ENCODE data around the gene RTL5. TPM values are rescaled to one million over a fixed set of nuclear protein-coding genes. Genes with fewer than 3 reads are reported as not detected.
"Not testable (repeated sequence)": the region's sequence is repeated elsewhere in the genome, so short reads cannot be mapped to it uniquely, and the experiment has no call there.

RTL5 gene
- total RNA-seq (2022) (not detected in 2 replicates), Bru-seq, nascent RNA (not detected), BruChase-seq, experiment 1, labeled RNA remaining after a 6-hour chase (not detected), BruChase-seq, experiment 2, labeled RNA remaining after a 2-hour chase (percentile 11 among the genes with signal in this experiment)
- long read RNA-seq, result 0 reads

DNA sequence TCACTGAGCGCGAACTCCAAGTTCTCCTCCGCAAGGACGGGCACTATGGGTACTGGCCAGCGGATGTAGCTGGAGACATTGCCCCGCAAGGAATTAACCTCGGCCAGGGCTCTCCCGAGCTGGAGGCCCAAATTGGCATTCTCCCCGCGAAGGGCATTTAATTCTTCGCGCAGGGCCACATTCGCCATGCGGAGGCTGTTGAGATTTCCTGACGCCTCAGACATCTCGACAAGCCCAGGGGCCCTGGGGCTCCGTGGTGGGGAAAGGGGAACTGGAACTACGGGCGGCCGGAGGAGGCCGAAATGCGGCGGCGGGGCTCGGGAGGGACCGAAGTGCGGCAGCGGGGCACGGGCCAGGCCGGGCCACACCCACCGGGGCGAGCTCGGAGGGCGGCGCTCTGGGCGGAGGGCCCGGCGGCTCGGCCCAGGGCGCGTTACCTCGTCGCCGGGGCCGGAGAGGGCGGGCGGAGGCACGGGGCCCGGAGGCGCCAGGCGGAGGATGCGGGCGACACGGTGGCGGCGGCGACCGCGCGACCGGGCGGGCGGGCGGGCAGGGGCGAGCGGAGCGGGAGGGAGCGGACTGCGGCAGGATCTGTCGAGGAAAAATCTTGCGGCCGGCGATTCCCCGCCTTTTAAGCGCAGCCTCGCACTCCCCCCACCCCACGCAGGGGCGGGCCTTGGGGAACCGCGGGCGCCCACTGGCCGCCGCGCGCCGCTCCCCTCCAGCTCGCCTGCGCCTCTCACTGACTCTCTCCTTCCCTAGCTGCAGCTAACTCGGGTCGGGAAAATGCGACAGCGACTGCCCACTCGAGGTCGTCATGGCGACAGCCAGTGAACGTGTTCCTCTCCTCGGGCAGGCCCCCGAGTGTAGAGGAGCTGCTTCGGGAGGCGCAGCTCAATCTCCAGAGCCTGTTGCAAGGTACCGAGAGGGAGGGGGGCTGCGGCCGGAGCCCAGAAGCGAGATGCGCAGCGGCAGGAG is at the start of gene RTL5:
RTL5 (minus strand) TSS at position 599 of the 978 bp plus-strand sequence.
- ChIA-PET CTCF (interaction anchor here (0.7 to 1.2 kb wide), 2 partner anchors 133 to 1268 kb away, joined by 3 to 5 read pairs; no protein-coding TSS in a partner anchor), POLR2A (interaction anchor here (0.6 kb wide), 1 partner anchor 101 kb away, joined by 3 read pairs; no protein-coding TSS in a partner anchor)
- no peaks in the 10 kb centered on the region for H3K36me3 Mint-ChIP-seq (ENCODE audit: insufficient read depth, unreplicated experiment)
- intact Hi-C loops (cut with micrococcal nuclease), result no loop called here
- peak within 1 kb of the TSS; percentile 59 for H3K4me3 Mint-ChIP-seq (ENCODE audit: unreplicated experiment)
- peaks cover 3% of the 10 kb centered on the region for H3K4me1 Mint-ChIP-seq (ENCODE audit: insufficient read depth, unreplicated experiment)
- H3K27me3 Mint-ChIP-seq (ENCODE audit: insufficient read depth, unreplicated experiment), result peaks cover 84% of the 10 kb centered on the region
- BruUV-seq (replicated peaks), result no TSS peak
- TF ChIP-seq, protein P1, sequence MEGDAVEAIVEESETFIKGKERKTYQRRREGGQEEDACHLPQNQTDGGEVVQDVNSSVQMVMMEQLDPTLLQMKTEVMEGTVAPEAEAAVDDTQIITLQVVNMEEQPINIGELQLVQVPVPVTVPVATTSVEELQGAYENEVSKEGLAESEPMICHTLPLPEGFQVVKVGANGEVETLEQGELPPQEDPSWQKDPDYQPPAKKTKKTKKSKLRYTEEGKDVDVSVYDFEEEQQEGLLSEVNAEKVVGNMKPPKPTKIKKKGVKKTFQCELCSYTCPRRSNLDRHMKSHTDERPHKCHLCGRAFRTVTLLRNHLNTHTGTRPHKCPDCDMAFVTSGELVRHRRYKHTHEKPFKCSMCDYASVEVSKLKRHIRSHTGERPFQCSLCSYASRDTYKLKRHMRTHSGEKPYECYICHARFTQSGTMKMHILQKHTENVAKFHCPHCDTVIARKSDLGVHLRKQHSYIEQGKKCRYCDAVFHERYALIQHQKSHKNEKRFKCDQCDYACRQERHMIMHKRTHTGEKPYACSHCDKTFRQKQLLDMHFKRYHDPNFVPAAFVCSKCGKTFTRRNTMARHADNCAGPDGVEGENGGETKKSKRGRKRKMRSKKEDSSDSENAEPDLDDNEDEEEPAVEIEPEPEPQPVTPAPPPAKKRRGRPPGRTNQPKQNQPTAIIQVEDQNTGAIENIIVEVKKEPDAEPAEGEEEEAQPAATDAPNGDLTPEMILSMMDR (IDR thresholded peaks at IDR 0.05; ENCODE audit: unreplicated experiment), result no peak
- H3K27ac Mint-ChIP-seq (ENCODE audit: low read depth, unreplicated experiment), result no peak within 1 kb of the TSS
- no peak for DNase-seq (ENCODE audit: unreplicated experiment)
- no peaks in the 10 kb centered on the region for H3K9me3 Mint-ChIP-seq (ENCODE audit: unreplicated experiment)

DNA sequence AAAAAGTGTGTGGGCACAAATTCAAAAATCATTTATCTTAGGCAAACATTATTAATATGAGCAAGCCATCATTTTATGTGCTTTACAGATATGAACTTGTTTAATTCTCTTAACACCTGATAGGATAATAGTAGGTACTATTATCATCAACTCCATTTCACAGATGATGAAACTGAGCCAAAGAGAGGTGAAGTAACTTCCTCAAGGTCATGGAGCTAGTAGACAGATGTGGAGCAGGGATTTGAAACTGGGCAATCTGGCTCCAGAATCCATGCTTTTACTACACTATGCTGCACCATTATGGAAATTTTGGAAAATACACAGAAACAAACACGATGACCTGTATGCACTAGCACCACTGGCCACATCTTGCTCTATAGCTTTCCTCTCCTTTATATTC is 48.8 kb upstream of the RTL5 start:
- no peak overlapping the region for H3K27ac Mint-ChIP-seq (ENCODE audit: low read depth, unreplicated experiment)
- no peaks in the 10 kb centered on the region for H3K4me1 Mint-ChIP-seq (ENCODE audit: insufficient read depth, unreplicated experiment)
- peaks cover 6% of the 10 kb centered on the region for H3K36me3 Mint-ChIP-seq (ENCODE audit: insufficient read depth, unreplicated experiment)
- no peaks in the 10 kb centered on the region for H3K9me3 Mint-ChIP-seq (ENCODE audit: unreplicated experiment)
- intact Hi-C loops (cut with micrococcal nuclease), result no loop called here
- no peak overlapping the region for H3K4me3 Mint-ChIP-seq (ENCODE audit: unreplicated experiment)
- BruUV-seq (replicated peaks), result no TSS peak
- DNase-seq (ENCODE audit: unreplicated experiment), result no peak
- TF ChIP-seq, protein P1 (IDR thresholded peaks at IDR 0.05; ENCODE audit: unreplicated experiment), result no peak
- H3K27me3 Mint-ChIP-seq (ENCODE audit: insufficient read depth, unreplicated experiment), result peaks cover 9% of the 10 kb centered on the region
- ChIA-PET POLR2A (interaction anchor here (0.6 to 1.8 kb wide), 6 partner anchors 16 to 196 kb away, joined by 3 to 9 read pairs (median 4); partner anchors contain the start of gene RPS4X), CTCF (interaction anchor here (0.7 kb wide), 1 partner anchor 158 kb away, joined by 3 read pairs; no protein-coding TSS in a partner anchor)

DNA sequence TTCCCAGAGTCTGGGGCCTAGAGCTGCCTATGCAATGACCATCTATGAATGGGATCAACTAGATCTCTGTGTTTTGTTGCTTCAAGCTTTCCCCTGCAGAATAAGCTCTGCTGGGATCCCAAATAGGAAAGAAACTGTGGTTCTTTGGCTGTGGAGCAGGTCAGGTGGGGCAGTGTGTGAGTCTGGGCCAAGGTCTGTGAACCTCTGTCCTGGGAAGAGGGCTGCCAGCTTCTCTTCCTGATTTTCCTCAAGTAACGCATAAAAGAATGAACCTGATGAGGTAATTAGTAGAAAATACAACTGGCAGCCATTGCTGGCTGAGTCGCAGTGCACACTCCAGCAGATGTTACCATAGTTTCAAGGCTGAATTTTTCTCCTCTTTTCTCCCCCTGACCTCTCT is 45.3 kb upstream of the RTL5 start:
- no peak for DNase-seq (ENCODE audit: unreplicated experiment)
- H3K27me3 Mint-ChIP-seq (ENCODE audit: insufficient read depth, unreplicated experiment), result peaks cover 31% of the 10 kb centered on the region
- no peak overlapping the region for H3K4me3 Mint-ChIP-seq (ENCODE audit: unreplicated experiment)
- H3K9me3 Mint-ChIP-seq (ENCODE audit: unreplicated experiment), result no peaks in the 10 kb centered on the region
- no peak overlapping the region for H3K27ac Mint-ChIP-seq (ENCODE audit: low read depth, unreplicated experiment)
- TF ChIP-seq, protein P1 (IDR thresholded peaks at IDR 0.05; ENCODE audit: unreplicated experiment), result no peak
- H3K36me3 Mint-ChIP-seq (ENCODE audit: insufficient read depth, unreplicated experiment), result no peaks in the 10 kb centered on the region
- H3K4me1 Mint-ChIP-seq (ENCODE audit: insufficient read depth, unreplicated experiment), result no peaks in the 10 kb centered on the region
- CTCF ChIA-PET, result interaction anchor here (0.8 kb wide), 1 partner anchor 12 kb away, joined by 3 read pairs; no protein-coding TSS in a partner anchor
- POLR2A ChIA-PET, result interaction anchor here (0.6 kb wide), 1 partner anchor 143 kb away, joined by 3 read pairs; no protein-coding TSS in a partner anchor
- no TSS peak for BruUV-seq (replicated peaks)
- intact Hi-C loops (cut with micrococcal nuclease), result no loop called here

DNA sequence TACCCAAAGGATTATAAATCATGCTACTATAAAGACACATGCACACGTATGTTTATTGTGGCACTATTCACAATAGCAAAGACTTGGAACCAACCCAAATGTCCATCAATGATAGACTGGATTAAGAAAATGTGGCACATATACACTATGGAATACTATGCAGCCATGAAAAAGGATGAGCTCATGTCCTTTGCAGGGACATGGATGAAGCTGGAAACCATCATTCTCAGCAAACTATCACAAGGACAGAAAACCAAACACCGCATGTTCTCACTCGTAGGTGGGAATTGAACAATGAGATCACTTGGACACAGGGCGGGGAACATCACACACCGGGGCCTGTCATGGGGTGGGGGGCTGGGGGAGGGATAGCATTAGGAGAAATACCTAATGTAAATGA is 44.6 kb upstream of the RTL5 start:
- peaks cover 31% of the 10 kb centered on the region for H3K27me3 Mint-ChIP-seq (ENCODE audit: insufficient read depth, unreplicated experiment)
- H3K4me3 Mint-ChIP-seq (ENCODE audit: unreplicated experiment); intact Hi-C loops (cut with micrococcal nuclease); POLR2A ChIA-PET; DNase-seq (ENCODE audit: unreplicated experiment); BruUV-seq (replicated peaks); H3K4me1 Mint-ChIP-seq (ENCODE audit: insufficient read depth, unreplicated experiment); H3K36me3 Mint-ChIP-seq (ENCODE audit: insufficient read depth, unreplicated experiment); H3K9me3 Mint-ChIP-seq (ENCODE audit: unreplicated experiment); CTCF ChIA-PET; H3K27ac Mint-ChIP-seq (ENCODE audit: low read depth, unreplicated experiment): not testable (repeated sequence)
